LNCAP (cell line): ENCODE measurements around the gene ATP2B1.

ENCODE experiments used
- CTCF ChIP-seq: fragments of 450-650 bp; IDR thresholded peaks from 2 replicates; pipeline ENCODE4 v1.5.1; 2017; ENCODE audit warnings: mild to moderate bottlenecking

Gene ATP2B1

GRCh38 chr12:89593873-89594272 lies 114.8 kb downstream of the ATP2B1 start:
- no peak for TF ChIP-seq CTCF

- no peak for TF ChIP-seq CTCF
Observed at GRCh38 chr12:89593233-89593632, 115.4 kb downstream of the ATP2B1 start.

- TF ChIP-seq CTCF = no peak
Observed at GRCh38 chr12:89589753-89590152, 118.9 kb downstream of the ATP2B1 start.

- no peak for TF ChIP-seq CTCF
Observed at GRCh38 chr12:89578499-89578898, 130.1 kb downstream of the ATP2B1 start.

- TF ChIP-seq CTCF = no peak
Observed at GRCh38 chr12:89576572-89577220, 131.9 kb downstream of the ATP2B1 start.

GRCh38 chr12:89575374-89575773 lies 133.3 kb downstream of the ATP2B1 start:
- TF ChIP-seq CTCF = no peak

- TF ChIP-seq CTCF = no peak
Observed at GRCh38 chr12:89574736-89575208, 133.9 kb downstream of the ATP2B1 start.
